HCT116 (cell line): ENCODE measurements around the gene COX4I2. TPM values are rescaled to one million over a fixed set of nuclear protein-coding genes. Genes with fewer than 3 reads are reported as not detected.

Experiments
- ATAC-seq: fragments of 200-7000 bp; cut with Tn5 transposase; 2 replicates; pipeline ENCODE4 v1.9.1; 2020; ENCODE audit warnings: mild to moderate bottlenecking, moderate library complexity
- BruUV-seq: library from RNA; stranded (reverse); fragments of 400-500 nt; replicated peaks from 2 replicates; lab custom pipeline; 2021; lab: Mats Ljungman, UMichigan
- CTCF ChIA-PET: fragments of 300-600 bp; sonication (Branson Sonifier 250); formaldehyde crosslinking; loops from one replicate; lab custom pipeline; 2021; ENCODE audit warnings: antibody characterized with exemption; lab: Charles Lee
- POLR2A ChIA-PET: fragments of 300-600, 350-600 bp; sonication (Branson Sonifier 250); formaldehyde crosslinking; loops from one replicate; lab custom pipeline; 2021; ENCODE audit warnings: antibody characterized with exemption; lab: Charles Lee
- RAD21 ChIA-PET, 2 experiments: fragments of 300-600 bp; sonication (Branson Sonifier 250); formaldehyde crosslinking; loops; one replicate each; lab custom pipeline; 2023; ENCODE audit warnings: low total read pairs in 2 of 2; ENCODE audit not compliant: uncharacterized antibody in 2 of 2, unreplicated experiment in 2 of 2, low non-redundant PET in 1 of 2; lab: Charles Lee
- DNase-seq: peaks from one replicate; pipeline ENCODE4 v3.0.0-alpha.2; 2010; ENCODE audit warnings: low read depth, low spot score
- H2AFZ ChIP-seq: fragments of 200-600 bp; shearing (Covaris generic), sonication (generic); 2 replicates; pipeline ENCODE4 v1.6.1; 2017; ENCODE audit warnings: low read depth, mixed run types, mixed read lengths, antibody characterized with exemption, low read length; ENCODE audit not compliant: poor library complexity, severe bottlenecking
- H3K27ac ChIP-seq: 2 replicates; pipeline ENCODE4 v1.5.1; 2012; ENCODE audit warnings: low read depth, low read length
- H3K27me3 ChIP-seq: fragments of 200-600 bp; sonication (generic); 2 replicates; pipeline ENCODE4 v1.6.1; 2016; ENCODE audit warnings: mixed run types, low read length, mixed read lengths; ENCODE audit not compliant: insufficient read depth
- H3K36me3 ChIP-seq, 2 experiments: fragments of 200-500 bp in 1 of 2; fragments of 200-600 bp in 1 of 2; sonication (Bioruptor generic) in 1 of 2; sonication (generic) in 1 of 2; 2 replicates each; pipeline versions ENCODE4 v1.5.1 to v1.6.1; 2014 to 2016; ENCODE audit warnings: low read length in 2 of 2, inconsistent platforms in 1 of 2, mixed read lengths in 1 of 2, mixed run types in 1 of 2; ENCODE audit not compliant: insufficient read depth in 2 of 2, control insufficient read depth in 1 of 2
- H3K4me1 ChIP-seq, 2 experiments: fragments of 200-600 bp in 1 of 2; sonication (generic) in 1 of 2; 2 replicates each; pipeline versions ENCODE4 v1.5.1 to v1.6.1; 2012 to 2017; ENCODE audit warnings: low read length in 2 of 2, inconsistent platforms in 1 of 2, mild to moderate bottlenecking in 1 of 2, mixed read lengths in 1 of 2, mixed run types in 1 of 2, moderate library complexity in 1 of 2; ENCODE audit not compliant: insufficient read depth in 2 of 2, control insufficient read depth in 1 of 2
- H3K4me2 ChIP-seq: fragments of 200-600 bp; sonication (generic); 2 replicates; pipeline ENCODE4 v1.6.1; 2017; ENCODE audit warnings: mixed run types, low read length, mixed read lengths
- H3K4me3 ChIP-seq, 2 experiments: fragments of 200-600 bp in 1 of 2; sonication (generic) in 1 of 2; replicated peaks in 1 of 2; 2 replicates each; pipeline ENCODE4 v1.5.1; 2011 to 2016; ENCODE audit warnings: low read length in 2 of 2, control low read depth in 1 of 2, low read depth in 1 of 2, mild to moderate bottlenecking in 1 of 2, mixed read lengths in 1 of 2, mixed run types in 1 of 2
- H3K79me2 ChIP-seq: fragments of 200-600 bp; sonication (generic); 2 replicates; pipeline ENCODE4 v1.6.1; 2017; ENCODE audit warnings: mild to moderate bottlenecking, mixed run types, low read length, moderate library complexity, mixed read lengths; ENCODE audit not compliant: insufficient read depth
- H3K9ac ChIP-seq: fragments of 200-600 bp; sonication (generic); 2 replicates; pipeline ENCODE4 v1.6.1; 2016; ENCODE audit warnings: low read length, mixed read lengths
- H3K9me2 ChIP-seq: fragments of 200-600 bp; sonication (generic), shearing (Covaris generic); 2 replicates; pipeline ENCODE4 v1.6.1; 2017; ENCODE audit warnings: mixed run types, mild to moderate bottlenecking, moderate library complexity; ENCODE audit not compliant: insufficient read depth
- H3K9me3 ChIP-seq, 2 experiments: fragments of 200-500 bp in 1 of 2; fragments of 200-600 bp in 1 of 2; sonication (Bioruptor generic) in 1 of 2; sonication (generic) in 1 of 2; 2 replicates each; pipeline ENCODE4 v1.6.1; 2014 to 2017; ENCODE audit warnings: low read length in 2 of 2, mixed read lengths in 2 of 2, inconsistent platforms in 1 of 2, low read depth in 1 of 2, mild to moderate bottlenecking in 1 of 2, mixed run types in 1 of 2, moderate library complexity in 1 of 2; ENCODE audit not compliant: control insufficient read depth in 1 of 2, insufficient read depth in 1 of 2
- H4K20me1 ChIP-seq: fragments of 200-600 bp; sonication (generic), shearing (Covaris generic); 2 replicates; pipeline ENCODE4 v1.6.1; 2017; ENCODE audit warnings: mixed run types, mild to moderate bottlenecking, moderate library complexity; ENCODE audit not compliant: insufficient read depth
- CBX3 ChIP-seq: IDR thresholded peaks from 2 replicates; pipeline ENCODE4 v1.6.1; 2012; ENCODE audit warnings: low read depth
- CEBPB ChIP-seq: IDR thresholded peaks from 2 replicates; pipeline ENCODE4 v1.6.1; 2012; ENCODE audit warnings: low read depth
- EGR1 ChIP-seq: IDR thresholded peaks from 2 replicates; pipeline ENCODE4 v1.6.1; 2012; ENCODE audit warnings: low read depth
- ELF1 ChIP-seq: IDR thresholded peaks from 2 replicates; pipeline ENCODE4 v1.6.1; 2012; ENCODE audit warnings: low read depth, borderline replicate concordance
- EZH2phosphoT487 ChIP-seq: fragments of 200-600 bp; IDR thresholded peaks from 2 replicates; pipeline ENCODE4 v1.6.1; 2018; ENCODE audit warnings: antibody characterized with exemption, borderline replicate concordance
- FOSL1 ChIP-seq: IDR thresholded peaks from 2 replicates; pipeline ENCODE4 v1.6.1; 2012; ENCODE audit warnings: low read depth
- POLR2AphosphoS5 ChIP-seq: IDR thresholded peaks from 2 replicates; pipeline ENCODE4 v1.6.1; 2011; ENCODE audit warnings: mild to moderate bottlenecking, low read depth, low read length, moderate library complexity
- RAD21 ChIP-seq: IDR thresholded peaks from 2 replicates; pipeline ENCODE4 v1.6.1; 2012; ENCODE audit warnings: low read depth, mild to moderate bottlenecking
- SIN3A ChIP-seq: IDR thresholded peaks from 2 replicates; pipeline ENCODE4 v1.6.1; 2012; ENCODE audit warnings: low read depth
- SP1 ChIP-seq: IDR thresholded peaks from 2 replicates; pipeline ENCODE4 v1.6.1; 2012; ENCODE audit warnings: low read depth
- SRF ChIP-seq: IDR thresholded peaks from 2 replicates; pipeline ENCODE4 v1.6.1; 2012; ENCODE audit warnings: low read depth
- TCF7L2 ChIP-seq: IDR thresholded peaks from 2 replicates; pipeline ENCODE4 v1.7.0; 2011; ENCODE audit warnings: borderline replicate concordance, inconsistent platforms; ENCODE audit not compliant: insufficient read depth, insufficient read length; ENCODE audit errors: extremely low read depth
- YY1 ChIP-seq: IDR thresholded peaks from 2 replicates; pipeline ENCODE4 v1.6.1; 2011; ENCODE audit warnings: low read length, low read depth, moderate library complexity, mild to moderate bottlenecking; ENCODE audit not compliant: insufficient replicate concordance; ENCODE audit errors: extremely low read depth
- ZNF274 ChIP-seq: fragments of 200-500 bp; sonication (Bioruptor generic); IDR thresholded peaks from 2 replicates; pipeline ENCODE4 v1.6.1; 2014; ENCODE audit warnings: mild to moderate bottlenecking, low read depth, low read length, inconsistent platforms
- intact Hi-C: fragments of 100-400 bp; cut with micrococcal nuclease; formaldehyde crosslinking; loops from 2 replicates; pipeline ENCODE4 v1.10.0; 2022
- total RNA-seq: library from RNA; stranded (reverse); gene quantifications from one replicate; pipeline ENCODE4 v1.2.1, GENCODE V29; 2021; ENCODE audit not compliant: unreplicated experiment
- TF ChIP-seq, protein P1 (sequence below): IDR thresholded peaks from 2 replicates; pipeline ENCODE4 v1.6.1; 2011; ENCODE audit warnings: mild to moderate bottlenecking, low read length, moderate library complexity; ENCODE audit not compliant: insufficient replicate concordance; ENCODE audit errors: extremely low read depth
- TF ChIP-seq, protein P2 (sequence below), 3 experiments: fragments of 200-600 bp in 1 of 3; sonication (generic) in 1 of 3; IDR thresholded peaks in 2 of 3; conservative IDR thresholded peaks in 1 of 3; 2 replicates each; pipeline ENCODE4 v1.5.1; 2012 to 2017; ENCODE audit warnings: low read depth in 2 of 3, low read length in 2 of 3, antibody characterized with exemption in 1 of 3, borderline replicate concordance in 1 of 3, control low read depth in 1 of 3, mild to moderate bottlenecking in 1 of 3, mixed read lengths in 1 of 3, mixed run types in 1 of 3, moderate library complexity in 1 of 3; ENCODE audit not compliant: insufficient read depth in 1 of 3
- TF ChIP-seq, protein P3 (sequence below): IDR thresholded peaks from 2 replicates; pipeline ENCODE4 v1.6.1; 2012
- TF ChIP-seq, protein P4 (sequence below): IDR thresholded peaks from 2 replicates; pipeline ENCODE4 v1.6.1; 2012

COX4I2 gene
- total RNA-seq, 1 experiment from 2014 or later, result not detected

DNA sequence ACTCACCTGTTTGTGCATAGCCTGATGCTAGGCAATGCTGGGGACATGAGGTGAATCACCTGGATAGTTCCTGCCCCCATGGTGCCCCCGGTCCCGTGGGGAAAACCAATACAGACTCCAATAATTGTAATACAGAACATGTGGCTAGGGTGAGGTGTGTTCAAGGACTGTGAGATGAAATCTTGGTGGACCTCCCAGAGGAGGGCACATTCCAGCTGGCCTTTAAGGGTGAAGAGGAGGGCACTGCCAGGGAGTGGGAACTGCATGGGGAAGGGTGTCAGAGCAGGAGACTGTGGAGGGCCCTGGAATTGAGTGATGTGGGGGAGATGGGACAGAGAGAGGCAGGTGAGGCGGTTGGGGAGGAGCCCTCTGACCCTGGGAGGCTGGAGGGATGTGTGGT, 2.5 kb downstream of the COX4I2 start:
- no TSS peak for BruUV-seq
- ChIA-PET CTCF (no interaction called here), POLR2A (no interaction called here), RAD21 (no interaction called here)
- Histone ChIP-seq H3K79me2 (no peaks in the 10 kb centered on the region), H3K4me3 (no peak overlapping the region), H2AFZ (no peak overlapping the region), H4K20me1 (no peaks in the 10 kb centered on the region), H3K36me3 (no peaks in the 10 kb centered on the region), H3K4me2 (no peak overlapping the region), H3K27ac (no peak overlapping the region), H3K27me3 (no peaks in the 10 kb centered on the region), H3K4me1 (peaks cover 12 to 20% of the 10 kb centered on the region in 2 experiments), H3K9ac (no peak overlapping the region), H3K9me3 (no peaks in the 10 kb centered on the region), H3K9me2 (no peaks in the 10 kb centered on the region)
- TF ChIP-seq RAD21, result no peak
- TF ChIP-seq SIN3A, result no peak
- TF ChIP-seq TCF7L2, result no peak
- TF ChIP-seq, protein P1, sequence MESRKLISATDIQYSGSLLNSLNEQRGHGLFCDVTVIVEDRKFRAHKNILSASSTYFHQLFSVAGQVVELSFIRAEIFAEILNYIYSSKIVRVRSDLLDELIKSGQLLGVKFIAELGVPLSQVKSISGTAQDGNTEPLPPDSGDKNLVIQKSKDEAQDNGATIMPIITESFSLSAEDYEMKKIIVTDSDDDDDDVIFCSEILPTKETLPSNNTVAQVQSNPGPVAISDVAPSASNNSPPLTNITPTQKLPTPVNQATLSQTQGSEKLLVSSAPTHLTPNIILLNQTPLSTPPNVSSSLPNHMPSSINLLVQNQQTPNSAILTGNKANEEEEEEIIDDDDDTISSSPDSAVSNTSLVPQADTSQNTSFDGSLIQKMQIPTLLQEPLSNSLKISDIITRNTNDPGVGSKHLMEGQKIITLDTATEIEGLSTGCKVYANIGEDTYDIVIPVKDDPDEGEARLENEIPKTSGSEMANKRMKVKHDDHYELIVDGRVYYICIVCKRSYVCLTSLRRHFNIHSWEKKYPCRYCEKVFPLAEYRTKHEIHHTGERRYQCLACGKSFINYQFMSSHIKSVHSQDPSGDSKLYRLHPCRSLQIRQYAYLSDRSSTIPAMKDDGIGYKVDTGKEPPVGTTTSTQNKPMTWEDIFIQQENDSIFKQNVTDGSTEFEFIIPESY, result no peak
- TF ChIP-seq, protein P2, sequence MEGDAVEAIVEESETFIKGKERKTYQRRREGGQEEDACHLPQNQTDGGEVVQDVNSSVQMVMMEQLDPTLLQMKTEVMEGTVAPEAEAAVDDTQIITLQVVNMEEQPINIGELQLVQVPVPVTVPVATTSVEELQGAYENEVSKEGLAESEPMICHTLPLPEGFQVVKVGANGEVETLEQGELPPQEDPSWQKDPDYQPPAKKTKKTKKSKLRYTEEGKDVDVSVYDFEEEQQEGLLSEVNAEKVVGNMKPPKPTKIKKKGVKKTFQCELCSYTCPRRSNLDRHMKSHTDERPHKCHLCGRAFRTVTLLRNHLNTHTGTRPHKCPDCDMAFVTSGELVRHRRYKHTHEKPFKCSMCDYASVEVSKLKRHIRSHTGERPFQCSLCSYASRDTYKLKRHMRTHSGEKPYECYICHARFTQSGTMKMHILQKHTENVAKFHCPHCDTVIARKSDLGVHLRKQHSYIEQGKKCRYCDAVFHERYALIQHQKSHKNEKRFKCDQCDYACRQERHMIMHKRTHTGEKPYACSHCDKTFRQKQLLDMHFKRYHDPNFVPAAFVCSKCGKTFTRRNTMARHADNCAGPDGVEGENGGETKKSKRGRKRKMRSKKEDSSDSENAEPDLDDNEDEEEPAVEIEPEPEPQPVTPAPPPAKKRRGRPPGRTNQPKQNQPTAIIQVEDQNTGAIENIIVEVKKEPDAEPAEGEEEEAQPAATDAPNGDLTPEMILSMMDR (IDR thresholded peaks at IDR 0.05 in 2 of 3, conservative IDR thresholded peaks at IDR 0.05 in 1 of 3; ENCODE audit: borderline replicate concordance in 1 of 3, insufficient read depth in 1 of 3, low read depth in 2 of 3, low read length in 2 of 3), result no peak
- no peak for TF ChIP-seq YY1
- TF ChIP-seq ELF1, result no peak
- TF ChIP-seq, protein P3, sequence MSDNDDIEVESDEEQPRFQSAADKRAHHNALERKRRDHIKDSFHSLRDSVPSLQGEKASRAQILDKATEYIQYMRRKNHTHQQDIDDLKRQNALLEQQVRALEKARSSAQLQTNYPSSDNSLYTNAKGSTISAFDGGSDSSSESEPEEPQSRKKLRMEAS, result no peak
- no peak for TF ChIP-seq CBX3
- no peak for TF ChIP-seq FOSL1
- TF ChIP-seq SP1, result no peak
- no peak for TF ChIP-seq EZH2phosphoT487
- no peak for TF ChIP-seq CEBPB
- no peak for TF ChIP-seq ZNF274
- no peak for TF ChIP-seq POLR2AphosphoS5
- TF ChIP-seq, protein P4, sequence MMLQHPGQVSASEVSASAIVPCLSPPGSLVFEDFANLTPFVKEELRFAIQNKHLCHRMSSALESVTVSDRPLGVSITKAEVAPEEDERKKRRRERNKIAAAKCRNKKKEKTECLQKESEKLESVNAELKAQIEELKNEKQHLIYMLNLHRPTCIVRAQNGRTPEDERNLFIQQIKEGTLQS, result no peak
- TF ChIP-seq EGR1, result no peak
- TF ChIP-seq SRF, result no peak
- DNase-seq (no peak), ATAC-seq (no peak)
- intact Hi-C loops, result no loop called here
